GM19324 (cell line): ENCODE measurements around the gene PGLYRP4.
"Not testable (repeated sequence)": the region's sequence is repeated elsewhere in the genome, so short reads cannot be mapped to it uniquely, and the experiment has no call there.

Experiments
- ATAC-seq: cut with Tn5 transposase; IDR thresholded peaks from one replicate; pipeline ENCODE4 v1.9.1; 2021; ENCODE audit warnings: mild to moderate bottlenecking, moderate library complexity; ENCODE audit not compliant: unreplicated experiment, low FRiP score

PGLYRP4 gene

DNA sequence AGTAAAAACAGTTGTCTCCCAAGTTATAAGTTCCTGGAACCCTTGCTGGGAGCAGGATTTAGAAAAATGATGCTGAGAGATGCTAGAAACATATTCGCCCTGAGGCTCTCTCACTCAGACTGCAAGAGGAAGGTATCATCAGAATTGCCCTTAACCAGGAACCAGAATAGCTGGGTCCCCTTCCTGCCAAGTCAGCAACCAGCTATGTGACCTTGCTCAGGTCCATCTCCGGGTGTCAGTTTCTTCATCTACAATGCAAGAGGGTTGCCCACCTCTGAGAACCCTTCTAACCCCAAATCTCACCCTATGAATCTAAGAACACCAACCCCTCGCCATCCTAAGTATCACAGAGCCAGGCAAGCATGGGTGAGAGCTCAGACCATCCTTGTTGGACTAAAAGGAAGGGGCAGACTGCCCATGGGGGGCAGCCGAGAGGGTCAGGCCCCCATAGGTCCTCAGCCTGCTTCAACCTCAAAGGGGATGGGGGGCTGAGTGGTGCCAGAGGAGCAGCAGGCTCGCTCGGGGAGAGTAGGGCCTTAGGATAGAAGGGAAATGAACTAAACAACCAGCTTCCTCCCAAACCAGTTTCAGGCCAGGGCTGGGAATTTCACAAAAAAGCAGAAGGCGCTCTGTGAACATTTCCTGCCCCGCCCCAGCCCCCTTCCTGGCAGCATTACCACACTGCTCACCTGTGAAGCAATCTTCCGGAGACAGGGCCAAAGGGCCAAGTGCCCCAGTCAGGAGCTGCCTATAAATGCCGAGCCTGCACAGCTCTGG lies 8.6 kb upstream of the PGLYRP4 start:
- ATAC-seq = no peak

DNA sequence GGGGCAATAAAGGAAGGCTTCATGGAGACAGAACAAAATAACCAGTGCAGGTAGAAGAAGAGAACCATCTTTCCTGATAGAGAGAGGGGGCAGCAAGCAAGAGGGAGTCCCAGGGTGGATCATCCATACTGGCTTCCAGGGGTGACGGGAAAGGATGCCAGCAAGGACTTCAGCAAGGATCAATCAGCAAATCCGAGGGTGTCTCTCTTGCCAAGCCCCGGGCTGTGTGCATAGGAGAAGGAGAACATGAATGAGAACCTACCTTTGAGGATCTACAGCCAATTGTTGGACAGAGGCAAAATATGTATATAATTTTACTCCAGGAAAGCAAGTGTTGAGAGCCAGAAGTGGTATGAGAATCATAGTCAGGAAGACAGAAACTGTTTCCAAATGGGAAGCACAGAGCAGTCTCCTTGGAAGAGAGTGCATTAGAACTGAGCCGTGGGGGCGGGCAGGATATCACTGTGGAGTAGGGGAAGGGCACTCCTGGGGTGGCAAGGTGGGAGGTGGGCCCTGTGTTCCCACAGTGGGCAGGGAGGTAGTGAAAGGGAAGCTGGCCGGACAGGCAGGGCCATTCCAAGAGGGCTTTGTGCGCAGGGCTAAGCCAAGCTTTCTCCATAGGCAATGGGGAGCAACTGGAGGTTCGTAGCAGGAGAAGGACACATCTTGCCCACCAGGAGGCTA lies 7.9 kb upstream of the PGLYRP4 start:
- ATAC-seq = no peak

DNA sequence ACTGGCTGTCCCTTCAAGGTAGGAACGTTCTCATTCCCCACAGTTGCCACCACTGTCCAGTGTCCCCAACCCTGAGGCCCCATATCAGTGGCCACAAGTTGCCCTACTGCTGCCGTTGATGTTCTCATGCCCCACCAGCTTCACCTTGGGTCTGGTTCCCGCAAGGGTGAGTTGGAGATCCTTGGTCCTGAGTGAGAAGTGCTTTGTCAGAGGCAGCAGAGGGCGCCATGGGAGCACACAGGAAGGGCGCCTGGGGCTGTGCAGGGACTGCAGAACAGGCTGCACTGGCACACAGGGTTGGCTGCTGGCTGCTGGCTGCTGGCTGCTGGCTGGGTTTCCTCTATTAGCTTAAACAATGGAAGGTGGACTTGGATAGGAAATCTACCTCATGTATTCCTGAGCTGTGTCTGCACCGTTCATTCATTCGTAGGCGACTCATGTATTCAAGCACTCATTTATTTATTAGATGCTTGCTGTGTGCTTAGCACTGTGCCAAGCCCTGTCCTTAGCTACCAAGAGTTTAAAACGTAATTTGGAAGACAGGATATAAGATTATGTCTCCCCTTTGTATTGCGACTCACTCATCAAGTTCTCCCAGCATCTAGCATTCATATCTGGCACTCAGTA lies 6.9 kb upstream of the PGLYRP4 start:
- no peak for ATAC-seq

DNA sequence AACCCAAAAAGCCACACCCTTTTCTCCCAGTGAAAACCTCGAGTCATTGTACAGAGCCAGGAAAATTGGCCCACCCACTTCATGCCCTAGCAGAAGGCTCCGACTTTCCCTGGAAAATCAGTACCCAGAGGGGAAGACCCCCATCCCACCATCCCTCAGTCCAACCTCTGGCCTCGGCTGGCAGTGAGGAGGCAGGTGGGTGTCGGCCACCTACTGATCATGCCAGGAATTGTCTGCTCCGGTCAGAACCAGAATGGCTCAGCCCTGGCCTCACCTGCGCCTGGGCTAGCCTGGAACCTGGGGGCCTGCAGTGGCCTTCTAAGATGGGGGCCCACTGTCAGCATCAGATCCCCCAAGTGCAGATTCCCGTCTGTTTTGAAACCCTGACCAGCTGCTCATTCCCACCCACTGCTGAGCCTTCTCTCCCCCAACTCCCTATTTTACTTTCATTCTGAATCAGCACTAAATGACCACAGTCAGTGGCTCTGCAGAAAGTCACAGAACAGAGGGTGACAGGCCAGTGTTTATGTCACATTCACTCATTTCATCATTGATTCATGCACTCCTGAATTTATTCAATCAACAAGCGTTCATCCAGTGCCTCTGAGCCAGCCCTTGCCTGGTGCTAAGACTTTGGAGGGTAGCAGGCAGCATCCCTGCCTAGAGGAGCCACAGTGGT lies 6.0 kb upstream of the PGLYRP4 start:
- ATAC-seq = no peak

DNA sequence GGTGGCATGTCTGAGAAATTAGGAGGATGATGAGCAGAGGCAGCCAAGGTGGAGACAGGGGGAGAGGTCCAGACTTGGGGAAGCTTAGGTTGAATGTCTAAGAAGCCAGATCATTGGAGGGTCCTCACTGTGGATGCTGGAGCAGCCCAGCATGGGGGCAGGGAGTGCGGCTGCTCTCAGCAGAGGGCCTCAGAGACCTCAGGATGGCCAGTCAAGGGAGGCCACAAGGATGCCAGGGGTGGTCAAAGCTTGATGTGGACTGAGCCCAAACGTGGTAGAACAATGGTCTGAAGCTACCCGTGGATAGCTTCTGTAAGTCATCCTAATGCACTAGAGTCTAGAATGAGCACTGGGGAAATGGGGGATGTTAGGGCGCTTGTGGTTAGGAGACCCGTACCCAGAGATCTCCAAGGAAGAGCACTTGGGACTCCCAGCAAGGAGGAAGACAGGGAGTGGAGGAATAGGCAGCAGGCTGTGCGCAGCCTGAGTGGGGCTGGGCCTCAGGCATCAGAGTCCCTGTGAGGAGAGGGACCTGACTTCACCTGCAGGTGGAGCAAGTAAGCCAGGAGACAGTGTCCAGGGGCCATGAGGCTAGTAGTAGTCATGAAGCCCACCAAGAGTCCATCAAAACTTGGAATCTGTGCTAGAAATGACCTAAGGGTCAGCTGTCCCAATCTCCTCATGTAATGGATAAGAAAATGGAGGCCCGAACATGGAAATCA lies 4.7 kb upstream of the PGLYRP4 start:
- no peak for ATAC-seq

DNA sequence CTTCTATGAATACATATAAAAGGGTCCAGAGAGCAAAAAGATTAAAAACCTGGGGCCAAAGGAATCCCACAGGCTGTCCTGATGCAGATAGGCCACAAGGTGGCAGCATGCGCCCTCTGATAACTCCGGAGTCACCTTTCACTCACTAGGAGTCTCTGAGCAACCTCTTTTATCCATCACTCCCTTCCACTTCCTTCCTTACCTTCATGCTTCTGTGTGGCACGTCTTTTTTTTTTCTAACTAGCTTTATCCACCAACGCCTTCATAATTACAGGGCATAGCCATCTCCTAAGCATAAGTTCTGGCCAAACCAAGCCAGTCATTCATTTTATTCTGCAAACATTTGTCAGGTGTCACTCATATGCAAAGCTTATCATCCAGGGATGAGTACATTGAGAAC lies 3.9 kb upstream of the PGLYRP4 start:
- no peak for ATAC-seq

DNA sequence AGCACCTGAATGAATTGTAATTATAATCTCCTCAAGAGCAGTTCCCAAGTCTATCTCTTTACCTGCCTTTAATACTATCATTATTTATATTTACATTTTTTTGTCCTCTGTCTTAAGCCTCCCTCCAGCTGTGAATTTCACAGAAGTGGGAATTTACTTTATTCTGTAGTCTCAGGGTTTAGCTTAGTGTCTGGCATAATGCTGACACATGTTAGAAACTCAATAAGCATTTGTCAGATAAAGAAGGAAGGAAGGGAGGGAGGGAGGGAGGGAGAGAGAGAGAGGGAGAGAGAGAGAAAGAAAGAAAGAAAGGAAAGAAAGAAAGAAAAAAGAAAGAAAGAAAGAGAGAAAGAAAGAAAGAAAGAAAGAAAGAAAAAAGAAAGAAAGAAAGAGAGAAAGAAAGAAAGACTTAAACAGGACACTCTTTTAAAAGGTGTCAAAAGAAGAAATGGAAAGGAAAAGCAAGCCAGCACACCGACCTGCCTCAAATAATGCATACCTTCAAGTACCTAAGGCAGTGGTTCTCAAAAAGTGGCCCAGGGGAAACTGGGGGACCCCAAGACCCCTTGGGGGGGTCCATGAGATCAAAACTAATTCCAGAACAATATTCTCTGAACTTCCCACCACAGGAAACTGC lies 1.8 kb upstream of the PGLYRP4 start:
- ATAC-seq = no peak

DNA sequence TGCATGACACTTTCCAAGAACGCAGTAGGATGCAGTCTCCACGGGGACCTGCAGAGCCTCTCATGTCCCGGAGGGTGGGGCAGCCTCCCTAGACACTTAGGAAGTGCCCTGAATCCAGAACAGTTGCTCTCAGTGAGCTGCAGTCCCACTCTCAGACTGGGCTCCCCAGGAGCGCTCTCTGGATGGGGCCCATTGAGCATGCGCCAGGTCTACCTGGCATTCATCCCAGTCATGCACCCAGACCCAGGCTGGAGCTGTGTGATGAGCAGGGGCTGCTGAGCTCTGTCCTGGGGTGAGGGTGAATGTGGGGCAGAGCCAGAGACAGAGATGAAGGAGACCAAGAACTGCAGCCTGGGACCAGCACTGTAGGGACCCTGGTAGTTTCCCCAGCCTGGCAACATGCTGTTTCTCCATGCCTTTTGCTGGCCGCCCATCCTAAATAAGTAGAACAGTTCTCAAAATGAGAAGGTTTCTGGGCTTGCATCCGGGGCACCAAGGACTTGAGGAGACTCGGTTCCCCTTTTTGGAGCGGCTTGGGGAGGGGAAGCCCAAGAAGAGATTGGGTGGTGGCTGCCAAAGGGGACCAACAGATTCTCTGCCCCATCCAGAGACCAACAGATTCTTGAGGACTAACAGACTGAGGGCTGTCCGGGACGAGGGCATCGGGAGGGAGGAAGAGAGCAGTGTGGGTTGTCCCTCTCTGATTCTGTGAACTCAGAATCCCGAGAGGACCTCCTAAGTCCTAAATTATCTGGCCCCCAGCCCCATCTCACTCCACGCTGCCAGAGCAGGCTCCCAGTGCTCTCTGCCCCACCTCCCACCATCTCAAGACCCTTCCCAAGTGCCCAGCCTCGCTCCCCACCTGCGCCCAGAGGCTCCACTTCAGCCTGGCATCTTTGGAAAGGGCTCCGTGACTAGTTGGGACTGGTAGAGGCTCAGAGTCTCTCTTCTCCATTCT lies 1.0 kb upstream of the PGLYRP4 start:
- no peak for ATAC-seq

DNA sequence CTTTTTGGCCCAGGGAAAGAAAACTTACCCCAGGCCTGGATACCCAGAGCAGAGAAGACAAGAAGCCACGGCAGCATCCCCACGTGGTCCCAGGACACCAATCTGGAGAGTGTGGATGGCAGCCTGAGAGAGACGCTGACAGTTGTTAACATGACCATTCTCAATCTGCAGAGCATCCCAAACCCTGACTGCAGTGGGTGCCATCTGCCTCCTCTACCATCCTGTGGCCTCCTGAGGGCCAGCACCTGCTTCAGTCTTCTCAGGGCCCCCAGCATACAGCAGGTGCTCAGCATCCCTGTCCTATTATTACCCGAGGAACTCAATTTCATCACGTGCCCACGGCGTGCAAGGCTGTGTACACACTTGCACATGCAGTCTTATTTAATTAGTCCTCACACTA lies 785 bp downstream of the PGLYRP4 start:
- no peak for ATAC-seq

DNA sequence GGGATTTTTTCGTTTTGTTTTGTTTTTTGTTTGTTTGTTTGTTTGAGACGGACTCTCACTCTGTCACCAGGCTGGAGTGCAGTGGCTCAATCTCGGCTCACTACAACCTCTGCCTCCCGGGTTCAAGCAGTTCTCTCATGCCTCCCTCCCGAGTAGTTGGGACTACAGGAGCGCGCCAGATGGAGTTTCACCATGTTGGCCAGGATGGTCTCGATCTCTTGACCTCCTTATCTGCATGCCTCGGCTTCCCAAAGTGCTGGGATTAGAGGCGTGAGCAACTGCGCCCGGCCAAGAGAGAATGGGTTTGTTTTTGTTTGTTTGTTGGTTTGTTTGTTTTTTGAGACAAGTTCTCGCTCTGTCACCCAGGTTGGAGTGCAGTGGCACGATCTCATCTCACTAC lies 1.6 kb downstream of the PGLYRP4 start:
- not testable (repeated sequence) for ATAC-seq

DNA sequence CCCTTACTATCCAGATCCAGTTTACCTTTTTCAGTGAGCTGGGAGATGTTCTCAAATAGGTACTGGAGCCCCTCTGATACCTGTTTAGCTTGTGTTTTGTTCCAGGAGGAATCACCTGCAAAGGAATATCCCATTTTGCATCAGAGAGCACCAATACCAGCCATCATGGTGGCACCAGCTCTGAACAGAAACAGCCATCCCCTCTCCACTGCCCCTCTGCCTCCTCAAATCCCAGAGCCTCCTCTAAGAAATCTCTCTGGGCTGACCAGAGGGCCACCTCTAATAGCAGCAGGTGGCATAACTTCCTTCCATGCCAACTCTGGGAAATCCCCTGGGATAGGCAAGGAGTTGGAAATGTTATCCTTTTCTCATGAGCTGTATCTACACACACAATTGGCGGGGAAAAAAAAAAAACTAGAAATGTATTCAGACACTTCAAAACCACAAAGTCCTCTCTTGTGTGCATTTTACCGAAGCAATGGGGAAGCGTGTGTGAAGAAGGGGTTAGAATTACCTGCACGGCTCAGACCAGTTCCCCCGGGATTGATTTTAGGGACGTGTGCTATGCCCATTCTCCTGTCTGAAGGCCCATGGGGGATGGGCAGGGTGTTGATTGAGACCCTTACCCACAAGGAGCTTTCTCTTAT lies 2.4 kb downstream of the PGLYRP4 start:
- ATAC-seq = no peak

DNA sequence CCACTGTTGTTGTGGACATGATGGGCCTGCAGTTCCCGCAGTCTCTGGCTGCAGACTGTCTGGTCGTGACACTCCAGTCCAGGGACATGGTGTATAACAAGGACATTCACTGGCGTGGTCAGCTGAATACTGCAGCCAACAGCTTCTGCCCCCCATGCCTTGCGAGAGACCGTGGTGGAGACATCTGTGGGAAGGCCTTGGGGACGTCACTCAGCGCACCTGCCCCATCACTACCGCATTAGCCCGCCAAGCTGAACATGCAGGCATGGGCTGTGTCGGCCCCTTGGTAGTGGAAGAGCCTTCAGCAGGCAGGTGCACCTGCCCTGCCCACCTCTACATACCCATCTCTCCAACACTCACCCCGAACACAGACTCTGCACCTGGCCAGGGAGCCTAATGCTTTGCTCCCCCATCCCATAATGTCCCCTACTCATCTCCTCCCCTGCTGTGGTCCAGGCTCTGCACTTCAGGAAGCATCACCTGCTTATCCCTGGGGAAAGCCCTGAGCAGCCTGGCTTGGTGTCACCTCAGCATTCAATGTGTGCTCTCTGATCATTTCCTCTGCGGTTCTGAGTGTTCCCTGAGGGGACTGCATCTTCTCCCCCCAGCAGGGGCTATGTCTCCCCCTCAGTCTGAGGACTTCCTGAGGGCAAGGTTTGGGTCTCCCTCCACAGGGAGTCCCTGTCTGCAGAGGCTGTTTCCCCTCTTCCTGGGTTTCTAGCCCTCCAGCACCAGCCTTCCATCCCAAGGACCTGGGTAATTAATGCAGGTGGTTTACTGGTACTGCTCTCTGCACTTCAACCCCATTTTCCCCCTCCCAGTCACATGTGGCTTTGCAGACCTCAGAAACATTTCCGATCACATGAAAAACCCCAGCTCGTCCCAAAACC lies 3.2 kb downstream of the PGLYRP4 start:
- no peak for ATAC-seq

DNA sequence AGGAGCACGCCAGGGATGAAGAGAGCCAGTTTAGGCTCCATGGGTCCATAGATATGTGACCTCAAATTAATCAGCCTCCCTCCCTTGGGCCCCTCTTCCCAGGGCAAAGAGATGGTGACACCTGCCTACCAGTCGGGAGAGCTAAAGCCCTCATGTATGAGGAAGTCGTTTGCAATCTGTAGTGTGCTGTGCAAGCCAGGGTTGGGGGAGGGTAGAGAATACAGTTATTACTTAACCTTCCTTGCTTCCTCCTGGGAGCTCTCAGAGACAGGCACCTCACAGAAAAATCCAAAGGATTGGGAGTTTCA lies 4.0 kb downstream of the PGLYRP4 start:
- no peak for ATAC-seq

DNA sequence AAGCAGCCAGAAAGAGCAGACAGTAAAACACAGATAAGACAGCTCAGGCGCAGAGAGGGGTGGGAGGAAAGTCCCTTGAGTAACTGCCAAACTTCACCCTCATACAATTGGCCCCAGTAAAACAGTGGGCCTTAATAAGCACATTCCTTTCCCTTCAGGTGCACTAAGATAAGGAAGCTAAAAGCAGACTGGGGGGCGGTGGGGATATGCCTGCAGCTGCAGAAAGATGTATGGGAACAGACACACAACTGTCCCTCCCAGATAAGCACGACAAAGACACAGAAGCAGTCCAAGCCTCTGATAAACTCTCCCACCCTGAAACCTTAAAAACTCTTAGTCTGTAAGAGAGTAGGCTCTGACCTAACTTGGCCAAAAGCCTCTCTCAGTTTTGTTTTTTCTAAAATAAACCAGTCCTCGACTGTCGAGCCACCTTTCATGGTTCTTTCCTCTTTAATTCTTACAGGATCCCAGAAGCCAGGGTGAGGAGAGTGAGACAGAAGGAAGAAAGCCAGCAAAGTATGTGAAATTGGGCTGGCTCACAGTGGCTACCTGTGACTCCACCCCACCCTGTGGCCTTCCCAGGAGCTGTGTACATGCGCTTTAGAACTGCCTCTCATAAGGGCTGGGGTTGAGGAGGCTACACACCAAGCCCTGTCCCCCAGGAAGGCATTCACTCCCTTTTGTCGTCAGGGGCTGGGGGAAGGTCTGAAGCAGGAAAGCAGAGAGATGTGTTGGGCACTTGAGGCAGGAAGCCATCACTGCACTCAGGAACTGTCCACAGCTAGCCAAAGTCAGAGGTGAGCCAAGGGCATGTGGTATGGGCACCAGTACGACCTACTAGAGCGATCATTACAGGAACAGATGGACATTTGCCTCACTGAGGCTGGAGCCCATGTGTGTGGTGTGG lies 4.6 kb downstream of the PGLYRP4 start:
- no peak for ATAC-seq

DNA sequence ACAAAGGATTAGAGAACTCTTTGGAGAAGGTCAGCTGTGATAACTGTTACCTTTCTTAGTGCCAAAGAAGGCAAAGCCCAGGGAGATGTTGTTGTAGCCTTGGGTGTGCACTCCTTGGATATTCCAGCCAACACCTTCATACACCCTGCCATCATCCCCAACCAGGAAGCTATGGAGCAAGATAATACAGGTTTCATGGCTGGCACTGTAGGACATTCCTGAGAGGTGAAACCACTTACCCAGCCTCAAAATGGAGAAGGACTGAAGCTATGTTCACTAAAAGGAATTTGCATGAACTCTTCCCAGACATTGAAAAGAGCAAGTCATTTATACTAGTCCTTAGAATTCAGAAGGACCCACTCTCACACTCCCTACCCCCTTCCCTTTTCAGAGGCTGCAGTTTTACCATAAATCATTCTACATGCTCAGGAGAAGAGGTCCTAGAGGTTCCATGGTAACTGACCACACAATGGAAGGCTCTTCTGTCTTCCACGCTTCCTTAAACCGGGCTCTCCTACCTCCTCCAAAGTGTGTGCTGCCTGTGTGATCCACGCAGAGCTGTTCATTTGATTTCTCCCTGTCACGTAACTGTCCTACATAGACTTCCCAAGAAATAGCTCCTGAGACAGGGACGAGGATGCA lies 5.5 kb downstream of the PGLYRP4 start:
- ATAC-seq = no peak

DNA sequence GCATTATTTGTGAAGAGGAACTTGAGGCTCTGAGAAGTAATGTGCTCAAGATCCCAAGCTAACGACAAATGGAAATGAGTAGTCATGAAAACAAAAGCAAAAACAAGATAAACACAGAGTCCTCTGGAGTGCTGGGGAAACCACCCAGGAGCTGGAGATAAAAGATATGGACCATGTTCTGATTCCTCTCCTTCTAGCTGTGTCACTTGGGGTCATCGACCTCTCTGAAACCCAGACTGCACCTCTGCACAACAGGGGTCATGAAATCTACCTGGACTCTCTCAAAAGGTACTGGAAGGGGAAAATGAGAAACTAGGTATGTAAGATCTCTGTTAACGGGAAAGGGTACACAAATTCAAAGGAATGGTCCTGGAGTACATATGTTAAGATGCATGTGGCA lies 6.5 kb downstream of the PGLYRP4 start:
- ATAC-seq = no peak
